SH-SY5Y (cell line): ENCODE results near the gene NOS3.

Source experiments
- GATA2 ChIP-seq: IDR thresholded peaks from 2 replicates; pipeline ENCODE4 v1.6.1; 2011; ENCODE audit warnings: mild to moderate bottlenecking, low read depth, low read length
- GATA3 ChIP-seq: IDR thresholded peaks from 2 replicates; pipeline ENCODE4 v1.6.1; 2011; ENCODE audit warnings: low read depth, mild to moderate bottlenecking, low read length, moderate library complexity

- TF ChIP-seq GATA2, result no peak
- no peak for TF ChIP-seq GATA3
Measured at GRCh38 chr7:151010037-151010306, 19.2 kb downstream of the NOS3 start.
